Spleen (tissue), 7 donors: Measurements from ENCODE around the gene CST9L.

ENCODE experiments used
- POLR2AphosphoS5 ChIP-seq, 3 donors: sonication (generic); formaldehyde crosslinking; IDR thresholded peaks; one replicate each; pipeline ENCODE4 v1.5.1; 2017; ENCODE audit warnings: antibody characterized with exemption in 3 of 3
- TF ChIP-seq, protein P1 (sequence below), 11 experiments: fragments of 200-600 bp in 7 of 11; fragments of 450-650 bp in 4 of 11; sonication (generic) in 4 of 11; IDR thresholded peaks in 8 of 11; conservative IDR thresholded peaks in 3 of 11; 1 replicate in 7 of 11; 2 replicates in 4 of 11; pipeline versions ENCODE4 v1.4.0 to v1.8.0; 2016 to 2021; ENCODE audit warnings: antibody characterized with exemption in 11 of 11, inconsistent platforms in 4 of 11, mild to moderate bottlenecking in 1 of 11
- donor health status: DM: no; HTN: no; CAD: no; lungs with moderate emphysema.
- donor health status: DM: no; HTN: no; CAD: no.
- donor health status: DM: no; HTN: no; CAD: no.

DNA sequence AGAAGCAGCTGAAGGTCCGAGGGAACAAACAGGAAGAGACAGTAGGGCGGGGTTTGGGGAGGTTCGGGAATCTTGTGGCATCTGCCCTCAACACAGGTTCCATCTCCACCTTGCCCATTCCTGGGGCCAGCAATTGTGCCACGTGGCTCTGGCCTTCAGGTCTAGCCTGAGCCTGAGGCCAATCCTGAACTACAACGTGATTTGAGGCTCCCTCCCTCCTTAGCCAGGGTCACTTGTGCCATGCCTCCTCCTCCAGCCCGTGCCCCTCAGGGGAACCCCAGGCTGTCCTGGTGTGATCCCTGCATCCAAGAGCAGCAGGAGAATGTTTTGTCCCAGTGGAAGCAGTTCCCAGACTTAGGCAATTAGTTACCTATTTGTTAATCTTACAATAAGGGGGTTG, 34.4 kb upstream of the CST9L start:
- TF ChIP-seq, protein P1, sequence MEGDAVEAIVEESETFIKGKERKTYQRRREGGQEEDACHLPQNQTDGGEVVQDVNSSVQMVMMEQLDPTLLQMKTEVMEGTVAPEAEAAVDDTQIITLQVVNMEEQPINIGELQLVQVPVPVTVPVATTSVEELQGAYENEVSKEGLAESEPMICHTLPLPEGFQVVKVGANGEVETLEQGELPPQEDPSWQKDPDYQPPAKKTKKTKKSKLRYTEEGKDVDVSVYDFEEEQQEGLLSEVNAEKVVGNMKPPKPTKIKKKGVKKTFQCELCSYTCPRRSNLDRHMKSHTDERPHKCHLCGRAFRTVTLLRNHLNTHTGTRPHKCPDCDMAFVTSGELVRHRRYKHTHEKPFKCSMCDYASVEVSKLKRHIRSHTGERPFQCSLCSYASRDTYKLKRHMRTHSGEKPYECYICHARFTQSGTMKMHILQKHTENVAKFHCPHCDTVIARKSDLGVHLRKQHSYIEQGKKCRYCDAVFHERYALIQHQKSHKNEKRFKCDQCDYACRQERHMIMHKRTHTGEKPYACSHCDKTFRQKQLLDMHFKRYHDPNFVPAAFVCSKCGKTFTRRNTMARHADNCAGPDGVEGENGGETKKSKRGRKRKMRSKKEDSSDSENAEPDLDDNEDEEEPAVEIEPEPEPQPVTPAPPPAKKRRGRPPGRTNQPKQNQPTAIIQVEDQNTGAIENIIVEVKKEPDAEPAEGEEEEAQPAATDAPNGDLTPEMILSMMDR (IDR thresholded peaks at IDR 0.05 in 8 of 11, conservative IDR thresholded peaks at IDR 0.05 in 3 of 11), result no peak
- no peak for TF ChIP-seq POLR2AphosphoS5 (IDR thresholded peaks at IDR 0.05)
